ENCODE results near the gene MIOS. TPM values are rescaled to one million over a fixed set of nuclear protein-coding genes. Genes with fewer than 3 reads are reported as not detected.
"Not testable (repeated sequence)": the region's sequence is repeated elsewhere in the genome, so short reads cannot be mapped to it uniquely, and the experiment has no call there.

Gene MIOS
- total and polyA plus RNA-seq, 5 donors from 2014 or later = 17.9 to 40.0 (median 23.2) TPM

DNA sequence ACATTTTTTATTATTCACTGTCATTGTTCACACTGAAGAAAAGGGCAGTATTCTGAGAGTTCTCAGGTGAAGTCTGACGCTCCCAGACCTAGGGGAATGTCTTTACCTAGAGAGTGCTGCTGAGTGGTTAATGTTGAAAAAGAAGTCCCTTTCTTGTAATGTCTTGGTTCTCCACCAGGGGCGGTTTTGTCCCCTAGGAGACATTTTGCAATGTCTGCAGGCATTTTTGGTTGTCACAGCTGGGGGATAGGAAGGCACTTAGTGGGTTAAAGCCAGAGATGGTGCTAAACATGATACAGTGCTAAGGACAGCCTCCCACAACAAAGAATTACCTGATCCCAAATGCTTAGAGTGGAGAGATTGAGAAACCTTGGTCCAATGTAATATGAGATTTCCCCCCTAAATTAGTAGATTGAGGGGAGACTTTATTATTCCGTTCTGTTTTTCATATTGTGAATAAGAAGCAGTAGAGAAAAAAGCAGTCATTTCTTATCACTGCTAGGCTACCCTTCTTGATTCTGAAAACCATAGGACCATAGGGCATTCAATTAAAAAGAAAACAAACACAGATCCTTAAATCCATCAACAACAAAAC, 87.0 kb downstream of the MIOS start:
- Histone ChIP-seq H3K27ac (ENCODE audit: insufficient read depth, low read length, poor library complexity, severe bottlenecking) (no peak overlapping the region), H3K4me1 (ENCODE audit: control insufficient read depth, insufficient read depth, low read length, poor library complexity, severe bottlenecking) (peaks cover 6% of the 10 kb centered on the region), H3K36me3 (ENCODE audit: control insufficient read depth, insufficient read depth, low read length) (no peaks in the 10 kb centered on the region), H3K27me3 (ENCODE audit: control insufficient read depth, insufficient read depth, low read length) (no peaks in the 10 kb centered on the region), H3K4me3 (ENCODE audit: low read depth, low read length) (no peak overlapping the region), H3K9me3 (ENCODE audit: control insufficient read depth in 2 of 2, low read length in 2 of 2) (no peaks in the 10 kb centered on the region)
- peaks cover 0 to 14% (median 0%) of the 10 kb centered on the region in 7 donors for H3K9me3 Mint-ChIP-seq
- no peak overlapping the region for H3K4me3 Mint-ChIP-seq
- ATAC-seq (ENCODE audit: low read depth in 2 of 2) (no peak), DNase-seq (peak in 1 of 3 donors; percentile 52)
- peak overlapping the region in 2 of 3 donors; percentile 4 to 21 for H3K27ac Mint-ChIP-seq
- H3K4me1 Mint-ChIP-seq = peaks cover 32 to 60% (median 44%) of the 10 kb centered on the region in 4 donors
- H3K36me3 Mint-ChIP-seq = peaks cover 29% of the 10 kb centered on the region
- no peaks in the 10 kb centered on the region for H3K27me3 Mint-ChIP-seq

GRCh38 chr7:7654964-7655715, 88.5 kb downstream of the MIOS start:
- peaks cover 35 to 61% (median 40%) of the 10 kb centered on the region in 4 donors for H3K4me1 Mint-ChIP-seq
- H3K9me3 Mint-ChIP-seq = peaks cover 0 to 23% (median 9%) of the 10 kb centered on the region in 7 donors
- H3K27me3 Mint-ChIP-seq = no peaks in the 10 kb centered on the region
- Histone ChIP-seq H3K27me3 (ENCODE audit: control insufficient read depth, insufficient read depth, low read length) (no peaks in the 10 kb centered on the region), H3K36me3 (ENCODE audit: control insufficient read depth, insufficient read depth, low read length) (no peaks in the 10 kb centered on the region), H3K4me3 (ENCODE audit: low read depth, low read length) (no peak overlapping the region), H3K27ac (ENCODE audit: insufficient read depth, low read length, poor library complexity, severe bottlenecking) (no peak overlapping the region), H3K4me1 (ENCODE audit: control insufficient read depth, insufficient read depth, low read length, poor library complexity, severe bottlenecking) (peaks cover 6% of the 10 kb centered on the region), H3K9me3 (ENCODE audit: control insufficient read depth in 2 of 2, low read length in 2 of 2) (peaks cover 0 to 2% of the 10 kb centered on the region in 2 experiments)
- ATAC-seq (ENCODE audit: low read depth in 2 of 2) (no peak), DNase-seq (no peak)
- H3K4me3 Mint-ChIP-seq = no peak overlapping the region
- H3K27ac Mint-ChIP-seq = no peak overlapping the region
- H3K36me3 Mint-ChIP-seq = peaks cover 44% of the 10 kb centered on the region

DNA sequence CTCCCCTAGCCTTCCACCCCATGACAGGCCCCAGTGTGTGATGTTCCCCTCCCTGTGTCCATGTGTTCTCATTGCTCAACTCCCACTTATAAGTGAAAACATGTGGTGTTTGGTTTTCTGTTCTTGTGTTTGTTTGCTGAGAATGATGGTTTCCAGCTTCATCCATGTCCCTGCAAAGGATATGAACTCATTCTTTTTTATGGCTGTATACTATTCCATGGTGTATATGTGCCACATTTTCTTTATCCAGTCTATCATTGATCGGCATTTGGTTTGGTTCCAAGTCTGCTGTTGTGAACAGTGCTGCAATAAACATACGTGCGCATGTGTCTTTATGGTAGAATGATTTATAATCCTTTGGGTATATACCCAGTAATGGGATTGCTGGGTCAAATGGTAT, 89.8 kb downstream of the MIOS start:
- not testable (repeated sequence) for H3K36me3 ChIP-seq (ENCODE audit: control insufficient read depth, insufficient read depth, low read length); H3K27me3 ChIP-seq (ENCODE audit: control insufficient read depth, insufficient read depth, low read length); H3K27ac Mint-ChIP-seq; H3K4me3 Mint-ChIP-seq; H3K4me1 ChIP-seq (ENCODE audit: control insufficient read depth, insufficient read depth, low read length, poor library complexity, severe bottlenecking); DNase-seq; H3K27me3 Mint-ChIP-seq; H3K4me3 ChIP-seq (ENCODE audit: low read depth, low read length); ATAC-seq (ENCODE audit: low read depth in 2 of 2); H3K27ac ChIP-seq (ENCODE audit: insufficient read depth, low read length, poor library complexity, severe bottlenecking); H3K9me3 ChIP-seq (ENCODE audit: control insufficient read depth in 2 of 2, low read length in 2 of 2)
- Mint-ChIP-seq H3K4me1 (peaks cover 34 to 64% (median 41%) of the 10 kb centered on the region in 4 donors), H3K9me3 (peaks cover 2 to 23% (median 10%) of the 10 kb centered on the region in 7 donors), H3K36me3 (peaks cover 46% of the 10 kb centered on the region)

Other genes with a start within 250 kb of the MIOS start
- 0.35 TPM for gene COL28A1, start 31.0 kb upstream of the MIOS start, total RNA-seq
- not detected for gene COL28A1, start 31.0 kb upstream of the MIOS start, polyA plus RNA-seq
- 21.5 TPM for gene UMAD1, start 73.9 kb downstream of the MIOS start, total RNA-seq
- gene UMAD1, start 73.9 kb downstream of the MIOS start, polyA plus RNA-seq = 10 to 100 TPM; 31.7 to 37.3 (median 34.1) TPM
- 29.9 TPM for gene RPA3, start 151.7 kb downstream of the MIOS start, total RNA-seq
- 100 to 1,000 TPM; 105 to 138 (median 116) TPM for gene RPA3, start 151.7 kb downstream of the MIOS start, polyA plus RNA-seq